ENCODE data around the gene ARV1. TPM values are rescaled to one million over a fixed set of nuclear protein-coding genes. Genes with fewer than 3 reads are reported as not detected.

ARV1 gene
- total RNA-seq, 2 experiments from 2014 or later, result 1.5 to 1.8 TPM

DNA sequence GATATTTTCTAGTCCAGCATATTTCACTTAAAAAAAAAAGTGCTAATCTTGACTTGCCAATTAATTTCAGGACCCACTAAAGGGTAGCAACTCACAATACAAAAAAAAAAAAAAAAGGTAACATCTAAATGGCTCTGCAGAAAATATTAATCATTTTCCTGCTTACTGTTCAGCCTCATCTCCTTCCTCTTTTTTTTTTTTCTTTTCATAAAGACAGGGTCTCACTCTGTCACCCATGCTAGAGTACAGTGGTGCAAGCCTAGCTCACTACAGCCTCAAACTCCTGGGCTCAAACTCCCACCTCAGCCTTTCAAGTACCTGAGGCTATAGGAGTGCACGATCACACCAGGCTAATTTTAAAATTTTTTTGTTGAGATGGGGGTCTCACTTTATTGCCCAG lies 30.6 kb upstream of the ARV1 start:
- no peak overlapping the region for H3K4me3 Mint-ChIP-seq
- H3K36me3 ChIP-seq (ENCODE audit: insufficient read depth, low read length), result peaks cover 63% of the 10 kb centered on the region
- no peak overlapping the region for H3K27ac Mint-ChIP-seq
- no peaks in the 10 kb centered on the region for H3K9me3 ChIP-seq (ENCODE audit: control insufficient read depth in 1 of 2, insufficient read depth in 1 of 2, low read length in 2 of 2)
- ATAC-seq (ENCODE audit: poor library complexity), result no peak
- peaks cover 85% of the 10 kb centered on the region for H3K36me3 Mint-ChIP-seq (ENCODE audit: low read depth)
- H3K27me3 Mint-ChIP-seq, result no peaks in the 10 kb centered on the region
- H3K4me3 ChIP-seq (ENCODE audit: low read length), result no peak overlapping the region
- no peak overlapping the region for H3K27ac ChIP-seq (ENCODE audit: low read depth in 1 of 2, low read length in 2 of 2)
- peaks cover 25% of the 10 kb centered on the region for H3K4me1 Mint-ChIP-seq (ENCODE audit: low read depth)
- DNase-seq, result no peak
- H3K9me3 Mint-ChIP-seq, result no peaks in the 10 kb centered on the region
- ChIA-PET CTCF (interaction anchor here (0.9 kb wide), 1 partner anchor 30 kb away, joined by 5 read pairs; the partner anchor contains the start of gene TTC13), POLR2A (no interaction called here)
- intact Hi-C loops (cut with DNase I, micrococcal nuclease), result no loop called here
- H3K27me3 ChIP-seq (ENCODE audit: control insufficient read depth in 1 of 2, insufficient read depth in 2 of 2, low read length in 2 of 2), result no peaks in the 10 kb centered on the region
- H3K4me1 ChIP-seq (ENCODE audit: insufficient read depth, low read length), result no peaks in the 10 kb centered on the region
- TF ChIP-seq, protein P1, sequence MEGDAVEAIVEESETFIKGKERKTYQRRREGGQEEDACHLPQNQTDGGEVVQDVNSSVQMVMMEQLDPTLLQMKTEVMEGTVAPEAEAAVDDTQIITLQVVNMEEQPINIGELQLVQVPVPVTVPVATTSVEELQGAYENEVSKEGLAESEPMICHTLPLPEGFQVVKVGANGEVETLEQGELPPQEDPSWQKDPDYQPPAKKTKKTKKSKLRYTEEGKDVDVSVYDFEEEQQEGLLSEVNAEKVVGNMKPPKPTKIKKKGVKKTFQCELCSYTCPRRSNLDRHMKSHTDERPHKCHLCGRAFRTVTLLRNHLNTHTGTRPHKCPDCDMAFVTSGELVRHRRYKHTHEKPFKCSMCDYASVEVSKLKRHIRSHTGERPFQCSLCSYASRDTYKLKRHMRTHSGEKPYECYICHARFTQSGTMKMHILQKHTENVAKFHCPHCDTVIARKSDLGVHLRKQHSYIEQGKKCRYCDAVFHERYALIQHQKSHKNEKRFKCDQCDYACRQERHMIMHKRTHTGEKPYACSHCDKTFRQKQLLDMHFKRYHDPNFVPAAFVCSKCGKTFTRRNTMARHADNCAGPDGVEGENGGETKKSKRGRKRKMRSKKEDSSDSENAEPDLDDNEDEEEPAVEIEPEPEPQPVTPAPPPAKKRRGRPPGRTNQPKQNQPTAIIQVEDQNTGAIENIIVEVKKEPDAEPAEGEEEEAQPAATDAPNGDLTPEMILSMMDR (IDR thresholded peaks at IDR 0.05), result no peak

DNA sequence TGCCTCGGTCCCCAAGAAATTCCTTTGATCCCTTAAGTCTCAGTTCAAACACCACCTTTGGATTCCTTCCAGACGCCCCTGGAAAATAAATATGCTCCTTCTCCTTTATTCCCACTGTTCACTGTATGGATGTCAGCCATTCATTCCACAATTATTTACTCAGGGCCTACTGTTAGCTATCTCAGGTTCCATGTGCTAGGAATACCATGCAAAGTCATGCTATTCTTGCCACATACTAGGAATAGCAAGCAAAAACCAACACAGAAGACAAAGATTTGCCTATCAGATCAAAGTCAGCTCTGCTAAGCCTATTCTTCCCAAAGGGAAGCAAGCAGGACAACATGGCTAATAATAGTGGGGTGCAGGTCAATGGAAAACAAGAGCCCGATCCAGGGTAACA lies 30.0 kb upstream of the ARV1 start:
- ChIA-PET POLR2A (no interaction called here), CTCF (interaction anchor here (0.9 kb wide), 1 partner anchor 30 kb away, joined by 5 read pairs; the partner anchor contains the start of gene TTC13)
- no peaks in the 10 kb centered on the region for H3K27me3 ChIP-seq (ENCODE audit: control insufficient read depth in 1 of 2, insufficient read depth in 2 of 2, low read length in 2 of 2)
- TF ChIP-seq, protein P1 (IDR thresholded peaks at IDR 0.05), result no peak
- H3K9me3 Mint-ChIP-seq, result no peaks in the 10 kb centered on the region
- no peak overlapping the region for H3K27ac ChIP-seq (ENCODE audit: low read depth in 1 of 2, low read length in 2 of 2)
- ATAC-seq (ENCODE audit: poor library complexity), result no peak
- intact Hi-C loops (cut with DNase I, micrococcal nuclease), result no loop called here
- no peak for DNase-seq
- H3K27me3 Mint-ChIP-seq, result no peaks in the 10 kb centered on the region
- no peaks in the 10 kb centered on the region for H3K4me1 ChIP-seq (ENCODE audit: insufficient read depth, low read length)
- H3K4me1 Mint-ChIP-seq (ENCODE audit: low read depth), result peaks cover 25% of the 10 kb centered on the region
- H3K27ac Mint-ChIP-seq, result no peak overlapping the region
- no peak overlapping the region for H3K4me3 ChIP-seq (ENCODE audit: low read length)
- no peak overlapping the region for H3K4me3 Mint-ChIP-seq
- peaks cover 63% of the 10 kb centered on the region for H3K36me3 ChIP-seq (ENCODE audit: insufficient read depth, low read length)
- H3K9me3 ChIP-seq (ENCODE audit: control insufficient read depth in 1 of 2, insufficient read depth in 1 of 2, low read length in 2 of 2), result no peaks in the 10 kb centered on the region
- peaks cover 85% of the 10 kb centered on the region for H3K36me3 Mint-ChIP-seq (ENCODE audit: low read depth)

DNA sequence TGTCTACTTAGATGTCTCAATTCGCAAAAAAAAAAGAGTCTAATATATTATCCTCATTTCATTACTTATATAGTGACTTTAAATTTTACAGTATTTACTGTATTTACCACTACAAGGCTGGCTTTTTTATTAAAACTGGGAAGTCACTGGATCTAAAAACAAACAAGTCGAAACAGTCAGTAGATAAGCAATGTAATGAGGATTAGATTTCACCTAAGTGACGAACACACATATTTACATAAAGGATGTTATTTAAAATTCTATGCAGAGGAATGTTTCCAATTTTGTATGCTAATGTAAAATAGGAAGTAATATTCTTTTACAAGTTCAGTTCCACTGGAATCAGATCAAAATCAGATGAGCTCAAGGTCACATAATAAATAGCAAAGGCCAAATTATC lies 28.5 kb upstream of the ARV1 start:
- Mint-ChIP-seq H3K4me1 (ENCODE audit: low read depth) (peaks cover 20% of the 10 kb centered on the region), H3K4me3 (no peak overlapping the region), H3K27ac (no peak overlapping the region), H3K36me3 (ENCODE audit: low read depth) (peaks cover 84% of the 10 kb centered on the region), H3K27me3 (no peaks in the 10 kb centered on the region), H3K9me3 (no peaks in the 10 kb centered on the region)
- ATAC-seq (ENCODE audit: poor library complexity) (no peak), DNase-seq (no peak)
- H3K27ac ChIP-seq (ENCODE audit: low read depth in 1 of 2, low read length in 2 of 2), result no peak overlapping the region
- ChIA-PET POLR2A (interaction anchor here (1.0 kb wide), 1 partner anchor 25 kb away, joined by 3 read pairs; no protein-coding TSS in a partner anchor), CTCF (interaction anchor here (0.8 to 0.9 kb wide), 2 partner anchors 17 to 29 kb away, joined by 3 read pairs; no protein-coding TSS in a partner anchor)
- H3K27me3 ChIP-seq (ENCODE audit: control insufficient read depth in 1 of 2, insufficient read depth in 2 of 2, low read length in 2 of 2), result no peaks in the 10 kb centered on the region
- no peaks in the 10 kb centered on the region for H3K4me1 ChIP-seq (ENCODE audit: insufficient read depth, low read length)
- no peak overlapping the region for H3K4me3 ChIP-seq (ENCODE audit: low read length)
- H3K36me3 ChIP-seq (ENCODE audit: insufficient read depth, low read length), result peaks cover 55% of the 10 kb centered on the region
- TF ChIP-seq, protein P1 (IDR thresholded peaks at IDR 0.05), result no peak
- intact Hi-C loops (cut with DNase I, micrococcal nuclease), result no loop called here
- no peaks in the 10 kb centered on the region for H3K9me3 ChIP-seq (ENCODE audit: control insufficient read depth in 1 of 2, insufficient read depth in 1 of 2, low read length in 2 of 2)
